GM12878 (cell line): Measurements from ENCODE around the gene DCAF8. TPM values are rescaled to one million over a fixed set of nuclear protein-coding genes. Genes with fewer than 3 reads are reported as not detected.

Experiments
- ATAC-seq: fragments of 200-7000 bp; cut with Tn5 transposase; 3 replicates; pipeline ENCODE4 v1.9.1; 2020; ENCODE audit warnings: mild to moderate bottlenecking, moderate library complexity
- BruUV-seq: library from RNA; stranded (reverse); fragments of 400-500 nt; replicated peaks from 2 replicates; lab custom pipeline; 2021; lab: Mats Ljungman, UMichigan
- CTCF ChIA-PET: fragments of 300-600 bp; sonication (Branson Sonifier 250); formaldehyde crosslinking; extraction: SDS; loops from one replicate; lab custom pipeline; 2021; ENCODE audit warnings: inconsistent platforms; lab: Yijun Ruan, JAX
- POLR2A ChIA-PET: fragments of 350-600 bp; formaldehyde crosslinking; extraction: SDS; loops from one replicate; lab custom pipeline; 2021; ENCODE audit warnings: inconsistent platforms; lab: Charles Lee
- RAD21 ChIA-PET: fragments of 300-600 bp; sonication (Branson Sonifier 250); formaldehyde crosslinking; loops from one replicate; lab custom pipeline; 2023; ENCODE audit warnings: antibody characterized with exemption; ENCODE audit not compliant: unreplicated experiment; lab: Charles Lee
- SMC1A ChIA-PET: fragments of 300-600 bp; sonication (Branson Sonifier 250); formaldehyde crosslinking; loops from one replicate; lab custom pipeline; 2023; ENCODE audit not compliant: unreplicated experiment, uncharacterized antibody; lab: Charles Lee
- DNase-seq: peaks from one replicate; pipeline ENCODE4 v3.0.0-alpha.2; 2011; ENCODE audit warnings: low read depth, low spot score
- FAIRE-seq: peaks from 3 replicates; lab custom pipeline; 2011; peaks lifted over from hg19 to GRCh38; lab: Jason Lieb, UNC
- H2AFZ ChIP-seq: 2 replicates; pipeline ENCODE4 v1.6.0; 2011; ENCODE audit warnings: low read depth, low read length, control low read depth; ENCODE audit not compliant: control insufficient read depth
- H3K27ac ChIP-seq: 2 replicates; pipeline ENCODE4 v1.5.1; 2011; ENCODE audit warnings: control low read depth; ENCODE audit not compliant: control insufficient read depth, insufficient read depth
- H3K27me3 ChIP-seq, 2 experiments: replicated peaks in 1 of 2; 2 replicates each; pipeline versions ENCODE4 v1.6.0 to v1.6.1; 2011; ENCODE audit warnings: low read length in 1 of 2; ENCODE audit not compliant: control insufficient read depth in 2 of 2, insufficient read depth in 2 of 2
- H3K36me3 ChIP-seq, 2 experiments: 2 replicates each; pipeline ENCODE4 v1.5.1; 2011; ENCODE audit warnings: low read length in 1 of 2; ENCODE audit not compliant: control insufficient read depth in 2 of 2, insufficient read depth in 2 of 2
- H3K4me1 ChIP-seq: 2 replicates; pipeline ENCODE4 v1.6.1; 2011; ENCODE audit warnings: mild to moderate bottlenecking, low read length, moderate library complexity, mixed read lengths; ENCODE audit not compliant: control insufficient read depth, insufficient read depth
- H3K4me2 ChIP-seq: 2 replicates; pipeline ENCODE4 v1.6.0; 2011; ENCODE audit warnings: control low read depth; ENCODE audit not compliant: control insufficient read depth, insufficient read depth
- H3K4me3 ChIP-seq: fragments of 200-600 bp; sonication (generic); 2 replicates; pipeline ENCODE4 v1.5.1; 2016
- H3K79me2 ChIP-seq: 2 replicates; pipeline ENCODE4 v1.6.0; 2011; ENCODE audit warnings: low read length; ENCODE audit not compliant: control insufficient read depth, insufficient read depth
- H3K9ac ChIP-seq: 2 replicates; pipeline ENCODE4 v1.8.0; 2011; ENCODE audit warnings: low read length, control low read depth, mixed read lengths; ENCODE audit not compliant: control insufficient read depth, insufficient read depth
- H3K9me3 ChIP-seq: replicated peaks from 3 replicates; pipeline ENCODE4 v1.5.1; 2011; ENCODE audit warnings: mild to moderate bottlenecking, low read length; ENCODE audit not compliant: control insufficient read depth, insufficient read depth
- H4K20me1 ChIP-seq: 2 replicates; pipeline ENCODE4 v1.6.0; 2011; ENCODE audit not compliant: control insufficient read depth, insufficient read depth
- ATF7 ChIP-seq: fragments of 450-650 bp; IDR thresholded peaks from 2 replicates; pipeline ENCODE4 v1.6.1; 2016; ENCODE audit warnings: low read depth, mild to moderate bottlenecking
- BRCA1 ChIP-seq: IDR thresholded peaks from 2 replicates; pipeline ENCODE4 v1.6.1; 2011; ENCODE audit warnings: low read depth, low read length, improper control_type of control experiment
- HCFC1 ChIP-seq: fragments of 150-350 bp; IDR thresholded peaks from 2 replicates; pipeline ENCODE4 v1.6.1; 2014; ENCODE audit warnings: low read length
- HDAC2 ChIP-seq: fragments of 200-600 bp; sonication (generic); IDR thresholded peaks from 2 replicates; pipeline ENCODE4 v1.6.1; 2017
- IKZF2 ChIP-seq, 2 experiments: fragments of 450-650 bp; IDR thresholded peaks; 2 replicates each; pipeline ENCODE4 v1.6.1; 2017; ENCODE audit warnings: mild to moderate bottlenecking in 2 of 2, moderate library complexity in 2 of 2
- LARP7 ChIP-seq: fragments of 450-650 bp; IDR thresholded peaks from 2 replicates; pipeline ENCODE4 v1.6.1; 2017; ENCODE audit warnings: mild to moderate bottlenecking
- MLLT1 ChIP-seq: fragments of 450-650 bp; IDR thresholded peaks from 2 replicates; pipeline ENCODE4 v1.6.1; 2016; ENCODE audit warnings: mild to moderate bottlenecking
- NRF1 ChIP-seq: conservative IDR thresholded peaks from 2 replicates; pipeline ENCODE4 v1.6.1; 2011; ENCODE audit warnings: mild to moderate bottlenecking, low read depth, low read length, improper control_type of control experiment
- RBBP5 ChIP-seq: fragments of 200-600 bp; sonication (generic); conservative IDR thresholded peaks from 2 replicates; pipeline ENCODE4 v1.6.1; 2016
- RFX5 ChIP-seq: IDR thresholded peaks from 2 replicates; pipeline ENCODE4 v1.6.1; 2011; ENCODE audit warnings: low read depth, low read length, improper control_type of control experiment
- SIN3A ChIP-seq: IDR thresholded peaks from 2 replicates; pipeline ENCODE4 v1.6.1; 2012; ENCODE audit warnings: low read depth, low read length, improper control_type of control experiment
- TCF12 ChIP-seq: IDR thresholded peaks from 2 replicates; pipeline ENCODE4 v1.6.1; 2011; ENCODE audit warnings: low read depth, mild to moderate bottlenecking, low read length
- ZZZ3 ChIP-seq: IDR thresholded peaks from 2 replicates; pipeline ENCODE4 v1.6.1; 2011; ENCODE audit warnings: low read depth; ENCODE audit not compliant: control insufficient read depth, insufficient read length
- WGBS: methylation state at CpG from one replicate; pipeline ENCODE4 v1.1.6; 2016; ENCODE audit warnings: low lambda C conversion rate; ENCODE audit not compliant: insufficient replicate concordance, insufficient coverage; ENCODE audit errors: missing lambda C conversion rate; 5-methylcytosine and 5-hydroxymethylcytosine counted together
- in situ Hi-C: fragments of 300-500 bp; cut with MboI; formaldehyde crosslinking; loops from 9 replicates; pipeline ENCODE4 v1.14.3; 2018; ENCODE audit warnings: mixed read lengths
- intact Hi-C: fragments of 100-400 bp; cut with micrococcal nuclease; formaldehyde crosslinking; loops from one replicate; pipeline ENCODE4 v1.14.2; 2022; ENCODE audit not compliant: unreplicated experiment
- polyA plus RNA-seq, 11 experiments: library from polyadenylated mRNA; depleted of rRNA in 4 of 11; unstranded in 6 of 11; stranded (reverse) in 5 of 11; fragments of >200 nt; fragmentation: Nextera tagmentation in 4 of 11; fragmentation: Illumina TruSeq in 1 of 11; extraction: Ambion mirVana in 4 of 11; extraction: Trizol in 1 of 11; gene quantifications; 1 replicate in 1 of 11; 2 replicates in 10 of 11; pipeline versions ENCODE4 v1.2.1 to v1.2.3, GENCODE V29; 2011 to 2016; ENCODE audit warnings: inconsistent platforms in 2 of 11, missing spikeins in 2 of 11, low read depth in 1 of 11
- total RNA-seq, 4 experiments: library from RNA; depleted of rRNA in 3 of 4; stranded (reverse); fragments of >200 nt in 3 of 4; fragmentation: Illumina TruSeq in 1 of 4; extraction: Trizol in 1 of 4; gene quantifications; 2 replicates each; pipeline versions ENCODE4 v1.2.1 to v1.2.3, GENCODE V29; 2013 to 2021
- TF ChIP-seq, protein P1 (sequence below): IDR thresholded peaks from 2 replicates; pipeline ENCODE4 v1.6.1; 2011; ENCODE audit warnings: mild to moderate bottlenecking, low read depth, low read length, moderate library complexity; ENCODE audit not compliant: insufficient replicate concordance
- TF ChIP-seq, protein P2 (sequence below): fragments of 450-650 bp; formaldehyde crosslinking; IDR thresholded peaks from 2 replicates; pipeline ENCODE4 v1.4.0; 2022; ENCODE audit warnings: mild to moderate bottlenecking, moderate library complexity

The DCAF8 gene
- total and polyA plus RNA-seq, 10 of the 15 experiments (the other 5 are each of a cell fraction or from before 2014, with no cell fraction given), result 10.4 to 152 (median 84.6) TPM

DNA sequence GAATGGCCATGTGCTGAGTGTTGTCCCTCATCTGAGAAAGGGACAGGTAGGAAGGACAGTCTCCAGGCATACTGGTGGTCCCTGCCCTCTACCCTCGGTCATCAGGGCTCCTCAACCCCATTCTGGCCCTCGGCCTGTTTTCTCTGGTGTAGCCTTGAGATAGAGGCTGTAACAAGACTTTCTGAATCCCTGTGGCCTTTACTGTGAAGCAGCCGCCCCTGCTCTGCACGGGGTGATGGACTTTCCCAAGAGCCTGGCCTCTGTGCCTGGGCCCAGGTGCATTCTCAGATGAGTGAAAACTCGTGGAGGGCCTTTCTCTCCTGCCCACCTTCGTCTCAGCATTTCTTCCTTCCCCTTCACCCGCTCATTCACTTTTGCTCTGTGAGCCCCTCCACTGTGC, 74.9 kb downstream of the DCAF8 start:
- no TSS peak for BruUV-seq
- WGBS, result 26% methylated on average over 7 of the region's 7 CpGs
- FAIRE-seq, result no peak
- Histone ChIP-seq H2AFZ (no peak overlapping the region), H3K9me3 (no peaks in the 10 kb centered on the region), H3K4me2 (no peak overlapping the region)
- TF ChIP-seq, protein P1, sequence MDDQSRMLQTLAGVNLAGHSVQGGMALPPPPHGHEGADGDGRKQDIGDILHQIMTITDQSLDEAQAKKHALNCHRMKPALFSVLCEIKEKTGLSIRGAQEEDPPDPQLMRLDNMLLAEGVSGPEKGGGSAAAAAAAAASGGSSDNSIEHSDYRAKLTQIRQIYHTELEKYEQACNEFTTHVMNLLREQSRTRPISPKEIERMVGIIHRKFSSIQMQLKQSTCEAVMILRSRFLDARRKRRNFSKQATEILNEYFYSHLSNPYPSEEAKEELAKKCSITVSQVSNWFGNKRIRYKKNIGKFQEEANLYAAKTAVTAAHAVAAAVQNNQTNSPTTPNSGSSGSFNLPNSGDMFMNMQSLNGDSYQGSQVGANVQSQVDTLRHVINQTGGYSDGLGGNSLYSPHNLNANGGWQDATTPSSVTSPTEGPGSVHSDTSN, result no peak
- TF ChIP-seq SIN3A (no peak), HDAC2 (no peak), ZZZ3 (no peak), TCF12 (no peak), ATF7 (no peak), RFX5 (no peak), MLLT1 (no peak), BRCA1 (no peak), RBBP5 (no peak), LARP7 (no peak), NRF1 (no peak), HCFC1 (no peak), IKZF2 (IDR thresholded peaks at IDR 0.05) (no peak)
- TF ChIP-seq, protein P2, sequence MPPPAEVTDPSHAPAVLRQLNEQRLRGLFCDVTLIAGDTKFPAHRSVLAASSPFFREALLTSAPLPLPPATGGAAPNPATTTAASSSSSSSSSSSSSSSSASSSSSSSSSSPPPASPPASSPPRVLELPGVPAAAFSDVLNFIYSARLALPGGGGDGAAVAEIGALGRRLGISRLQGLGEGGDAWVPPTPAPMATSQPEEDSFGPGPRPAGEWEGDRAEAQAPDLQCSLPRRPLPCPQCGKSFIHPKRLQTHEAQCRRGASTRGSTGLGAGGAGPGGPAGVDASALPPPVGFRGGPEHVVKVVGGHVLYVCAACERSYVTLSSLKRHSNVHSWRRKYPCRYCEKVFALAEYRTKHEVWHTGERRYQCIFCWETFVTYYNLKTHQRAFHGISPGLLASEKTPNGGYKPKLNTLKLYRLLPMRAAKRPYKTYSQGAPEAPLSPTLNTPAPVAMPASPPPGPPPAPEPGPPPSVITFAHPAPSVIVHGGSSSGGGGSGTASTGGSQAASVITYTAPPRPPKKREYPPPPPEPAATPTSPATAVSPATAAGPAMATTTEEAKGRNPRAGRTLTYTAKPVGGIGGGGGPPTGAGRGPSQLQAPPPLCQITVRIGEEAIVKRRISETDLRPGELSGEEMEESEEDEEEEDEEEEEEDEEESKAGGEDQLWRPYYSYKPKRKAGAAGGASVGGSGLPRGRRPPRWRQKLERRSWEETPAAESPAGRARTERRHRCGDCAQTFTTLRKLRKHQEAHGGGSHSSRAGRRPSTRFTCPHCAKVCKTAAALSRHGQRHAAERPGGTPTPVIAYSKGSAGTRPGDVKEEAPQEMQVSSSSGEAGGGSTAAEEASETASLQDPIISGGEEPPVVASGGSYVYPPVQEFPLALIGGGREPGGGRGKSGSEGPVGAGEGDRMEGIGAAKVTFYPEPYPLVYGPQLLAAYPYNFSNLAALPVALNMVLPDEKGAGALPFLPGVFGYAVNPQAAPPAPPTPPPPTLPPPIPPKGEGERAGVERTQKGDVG (CRISPR knock-in tag), result no peak
- TF ChIP-seq, all 136 proteins: peak for 0
- ChIA-PET SMC1A (interaction anchor here (0.9 to 1.1 kb wide), 4 partner anchors 9 to 104 kb away, joined by 3 to 7 read pairs (median 3); no protein-coding TSS in a partner anchor), RAD21 (interaction anchor here (1.0 kb wide), 1 partner anchor 104 kb away, joined by 4 read pairs; no protein-coding TSS in a partner anchor), CTCF (interaction anchor here (1.0 to 8.7 kb wide), 5 partner anchors 65 to 189 kb away, joined by 3 to 273 read pairs (median 64); no protein-coding TSS in a partner anchor), POLR2A (no interaction called here)
- H3K9ac ChIP-seq, result no peak overlapping the region
- H3K27me3 ChIP-seq, result peaks cover 0 to 3% of the 10 kb centered on the region in 2 experiments; a peak in 1 of 4 replicates
- no peak for ATAC-seq
- peaks cover 4% of the 10 kb centered on the region; the same call in 1 of the 2 replicates for H3K4me1 ChIP-seq
- H3K36me3 ChIP-seq, result no peaks in the 10 kb centered on the region
- H3K79me2 ChIP-seq, result no peaks in the 10 kb centered on the region
- in situ Hi-C loops, result no loop called here
- H3K27ac ChIP-seq, result no peak overlapping the region
- no peak overlapping the region for H3K4me3 ChIP-seq
- no peaks in the 10 kb centered on the region for H4K20me1 ChIP-seq
- intact Hi-C loops, result no loop called here
- no peak for DNase-seq
